Stimulated activated CD8-positive, alpha-beta memory T cell treated with anti-CD3 and anti-CD28 coated beads, Interleukin-12 subunit alpha, Interleukin-12 subunit beta, amount 100 ng/mL, for 4 hours (primary cell): ENCODE measurements around the gene TENM4.

ENCODE experiments used
- DNase-seq: peaks from one replicate; pipeline ENCODE4 v3.0.0-alpha.2; 2020; ENCODE audit warnings: low read depth

Gene TENM4

GRCh38 chr11:79388201-79388600 is 52.6 kb downstream of the TENM4 start:
- DNase-seq = no peak

GRCh38 chr11:79383874-79384273 is 57.0 kb downstream of the TENM4 start:
- DNase-seq = no peak

- DNase-seq = no peak
These were observed 58.4 kb downstream of the TENM4 start for GRCh38 chr11:79382301-79383050.

- no peak for DNase-seq
These were observed 59.8 kb downstream of the TENM4 start for GRCh38 chr11:79381036-79381435.

DNA sequence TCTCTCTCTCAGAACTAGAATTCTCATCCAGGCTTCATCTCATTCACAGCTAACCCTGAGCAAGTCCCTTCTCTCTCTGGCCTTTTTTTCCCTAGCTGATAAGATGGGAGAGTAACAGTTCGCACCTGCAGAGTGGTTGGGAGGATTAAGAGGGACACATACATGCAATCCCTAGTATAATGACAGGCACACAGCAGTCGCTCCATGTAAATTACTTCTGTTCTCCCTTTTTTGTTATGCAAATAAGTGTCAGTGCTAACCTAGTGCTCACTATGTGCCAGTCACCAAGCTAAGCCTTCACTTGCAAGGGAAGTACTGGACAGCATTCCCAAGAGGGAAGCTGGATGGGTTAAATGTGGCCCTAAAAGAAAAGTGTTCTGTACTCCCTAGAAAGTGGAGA is 63.4 kb downstream of the TENM4 start:
- DNase-seq = no peak

DNA sequence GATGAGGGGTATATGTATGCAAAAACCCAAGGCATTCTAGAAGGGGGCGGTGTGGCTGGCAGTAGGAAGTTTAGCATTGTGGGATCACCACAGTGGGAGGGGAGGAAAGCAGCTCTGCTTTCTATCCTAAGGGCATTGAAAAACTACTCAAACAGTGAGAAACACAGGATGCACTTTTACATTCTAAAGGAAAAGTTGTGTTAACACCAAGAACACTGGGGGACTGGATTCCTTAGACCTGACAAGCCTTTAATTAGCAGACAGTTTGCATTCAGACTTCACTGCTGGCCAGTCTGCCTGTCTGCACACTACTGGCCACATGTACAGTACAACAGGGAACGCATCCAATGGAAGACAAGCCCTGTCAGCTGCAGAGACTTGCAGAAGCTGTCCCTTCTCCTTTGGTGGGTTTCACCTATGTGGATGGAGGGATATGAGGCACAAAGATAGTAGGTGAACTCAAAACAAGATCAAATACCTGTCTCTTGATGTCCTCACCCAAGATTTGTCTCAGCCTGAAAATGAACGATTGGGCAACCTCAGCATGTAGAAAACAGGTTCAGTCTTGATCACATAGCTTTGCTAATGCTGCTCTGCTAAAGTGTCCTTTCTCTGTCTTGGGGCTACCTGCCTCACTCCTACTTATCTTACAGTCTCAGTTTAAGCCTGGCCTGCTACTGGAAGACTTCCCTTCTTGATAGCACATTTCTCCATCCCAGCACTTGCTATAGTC is 64.8 kb downstream of the TENM4 start:
- DNase-seq = no peak

- DNase-seq = no peak
These were observed 66.1 kb downstream of the TENM4 start for GRCh38 chr11:79374727-79375126.

- DNase-seq = no peak
These were observed 69.1 kb downstream of the TENM4 start for GRCh38 chr11:79371724-79372123.

GRCh38 chr11:79371152-79371551 is 69.7 kb downstream of the TENM4 start:
- DNase-seq = no peak

- DNase-seq = no peak
These were observed 71.8 kb downstream of the TENM4 start for GRCh38 chr11:79369055-79369454.

DNA sequence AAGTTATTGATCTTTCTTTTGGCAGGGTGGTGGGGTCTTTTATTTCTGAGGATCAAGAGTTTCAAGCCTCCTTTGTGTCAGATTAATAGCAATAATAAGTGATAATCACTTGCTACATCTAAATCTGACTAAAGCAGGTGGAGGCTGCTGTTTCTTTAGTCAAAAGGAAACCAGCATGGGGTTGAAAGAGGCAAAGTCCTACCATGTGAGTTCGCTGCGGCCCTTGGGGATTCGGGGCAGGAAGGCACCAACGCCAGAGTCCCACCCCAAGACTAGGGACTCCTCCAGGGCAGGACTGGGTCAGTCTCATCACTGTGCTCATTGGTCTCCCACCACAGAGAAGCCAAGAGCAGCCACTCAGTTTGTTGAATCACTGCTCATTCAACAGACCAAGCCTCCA is 73.0 kb downstream of the TENM4 start:
- no peak for DNase-seq

DNA sequence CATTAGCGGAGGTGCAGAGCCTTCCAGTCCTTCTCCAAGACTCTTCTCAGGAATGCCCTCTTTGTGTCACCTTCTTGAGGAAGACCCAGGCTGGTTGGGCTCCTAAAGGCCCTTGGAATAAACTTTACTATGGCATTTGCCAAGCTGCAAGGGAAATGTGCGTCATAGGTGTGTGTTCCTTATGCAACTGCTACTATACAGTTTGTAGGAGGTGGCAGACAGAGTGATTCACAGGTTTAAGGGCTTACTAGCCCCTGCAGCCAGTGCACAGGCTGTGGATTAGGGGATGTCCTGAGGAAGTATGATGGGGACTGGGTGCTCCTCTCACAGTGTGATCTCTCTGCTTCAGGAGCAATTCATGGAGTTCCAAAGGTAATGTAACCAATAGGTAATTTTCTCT is 74.6 kb downstream of the TENM4 start:
- DNase-seq = no peak

GRCh38 chr11:79363861-79364378 is 76.9 kb downstream of the TENM4 start:
- no peak for DNase-seq

- no peak for DNase-seq
These were observed 77.6 kb downstream of the TENM4 start for GRCh38 chr11:79363256-79363655.

DNA sequence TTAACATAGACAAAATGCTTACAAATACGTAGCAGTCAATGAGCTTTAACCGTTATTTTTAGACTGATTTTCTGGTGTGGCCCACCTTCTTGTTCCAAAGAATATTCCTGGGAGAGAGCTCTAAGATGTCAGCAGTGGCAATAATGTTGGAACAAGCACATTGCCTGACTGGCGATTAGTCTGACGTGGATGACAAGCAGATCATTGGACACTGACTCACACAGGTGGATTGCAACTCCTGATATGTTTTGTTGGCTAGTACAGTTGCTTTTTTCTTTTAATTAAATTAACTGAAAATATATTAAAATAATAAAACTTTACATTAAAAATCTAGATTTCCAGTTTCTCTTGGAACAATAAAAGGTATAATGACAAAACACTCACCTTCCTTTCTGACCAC is 78.0 kb downstream of the TENM4 start:
- DNase-seq = no peak

DNA sequence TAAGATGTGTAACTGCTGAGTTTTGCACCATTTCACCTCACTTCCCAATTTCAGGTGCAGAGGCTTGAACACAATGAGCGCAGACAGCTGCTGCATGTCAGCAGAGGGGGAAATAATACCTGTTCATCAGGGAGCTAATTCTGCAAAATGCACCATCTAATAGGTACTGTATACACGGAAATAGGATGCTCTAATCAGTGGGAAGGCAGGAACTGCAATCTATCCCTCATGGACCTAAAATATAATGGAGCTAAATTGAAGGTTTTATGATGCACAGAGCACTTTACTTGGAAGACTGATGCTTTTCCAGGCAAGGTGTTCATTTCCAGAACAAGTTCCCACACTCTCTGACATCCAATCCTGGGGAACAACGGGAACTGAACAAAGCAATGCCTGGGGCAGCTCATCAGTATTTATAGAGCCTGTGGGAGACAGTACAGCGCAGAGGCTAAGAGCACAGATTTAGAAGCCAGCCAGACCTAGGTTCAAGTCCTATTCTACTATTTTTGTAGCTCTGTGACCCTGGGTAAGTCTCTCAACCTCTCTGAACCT is 78.5 kb downstream of the TENM4 start:
- no peak for DNase-seq

DNA sequence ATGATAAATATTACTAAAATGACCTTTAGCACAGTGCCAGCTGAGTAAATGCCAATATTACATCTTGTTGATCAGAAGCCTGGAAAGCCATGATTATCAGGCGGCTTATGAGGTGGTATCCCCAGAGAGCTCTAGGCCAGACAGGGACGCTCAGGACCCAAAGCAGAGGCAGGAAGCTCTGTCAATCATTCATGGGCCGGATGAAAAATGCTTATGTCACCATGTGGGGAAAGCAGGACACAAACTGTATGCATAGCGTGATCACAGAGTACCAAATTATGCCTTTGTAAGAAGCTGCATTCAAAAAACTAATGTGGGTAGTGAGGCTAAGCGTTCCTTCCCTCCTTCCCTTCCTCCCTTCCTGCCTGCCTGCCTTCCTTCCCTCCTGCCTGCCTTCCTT is 82.6 kb downstream of the TENM4 start:
- DNase-seq = no peak

DNA sequence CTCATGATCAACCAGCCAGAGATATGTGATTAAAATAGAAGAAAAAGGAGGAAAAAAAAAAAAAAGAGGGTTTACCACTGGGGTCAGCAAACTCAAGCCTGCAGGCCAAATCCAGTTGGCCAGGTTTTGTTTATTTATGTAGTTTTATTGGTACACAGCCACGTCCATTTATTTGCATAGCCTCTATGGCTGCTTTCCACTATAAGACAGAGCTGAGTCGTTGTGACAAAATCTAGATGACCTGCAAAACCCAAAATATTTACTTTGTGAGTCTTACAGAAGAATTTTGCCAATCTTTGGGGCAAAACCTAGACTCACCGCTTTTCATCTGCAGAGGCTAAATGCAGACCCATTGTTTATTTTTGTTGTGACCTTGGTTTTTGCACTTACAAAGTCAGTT is 87.1 kb downstream of the TENM4 start:
- DNase-seq = no peak

DNA sequence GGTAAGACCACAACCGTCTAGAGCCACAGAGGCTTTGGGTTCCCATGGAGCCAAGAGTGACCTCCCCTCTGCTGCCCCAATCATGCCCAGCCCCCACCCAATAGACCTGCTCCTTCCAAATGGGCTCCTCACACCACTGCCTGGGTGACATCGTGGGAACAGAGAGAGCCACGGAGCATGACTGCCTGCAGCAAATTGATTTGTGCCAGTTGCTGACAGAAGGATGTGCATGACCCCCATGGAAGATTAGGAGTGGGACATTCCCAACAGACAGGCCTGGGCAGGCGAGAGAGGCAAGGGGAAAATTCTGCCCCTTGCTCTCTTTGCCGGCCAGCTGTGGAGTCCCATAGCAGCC is 88.5 kb downstream of the TENM4 start:
- DNase-seq = no peak

GRCh38 chr11:79348976-79349682 is 91.7 kb downstream of the TENM4 start:
- DNase-seq = no peak

- no peak for DNase-seq
These were observed 94.8 kb downstream of the TENM4 start for GRCh38 chr11:79346021-79346420.

DNA sequence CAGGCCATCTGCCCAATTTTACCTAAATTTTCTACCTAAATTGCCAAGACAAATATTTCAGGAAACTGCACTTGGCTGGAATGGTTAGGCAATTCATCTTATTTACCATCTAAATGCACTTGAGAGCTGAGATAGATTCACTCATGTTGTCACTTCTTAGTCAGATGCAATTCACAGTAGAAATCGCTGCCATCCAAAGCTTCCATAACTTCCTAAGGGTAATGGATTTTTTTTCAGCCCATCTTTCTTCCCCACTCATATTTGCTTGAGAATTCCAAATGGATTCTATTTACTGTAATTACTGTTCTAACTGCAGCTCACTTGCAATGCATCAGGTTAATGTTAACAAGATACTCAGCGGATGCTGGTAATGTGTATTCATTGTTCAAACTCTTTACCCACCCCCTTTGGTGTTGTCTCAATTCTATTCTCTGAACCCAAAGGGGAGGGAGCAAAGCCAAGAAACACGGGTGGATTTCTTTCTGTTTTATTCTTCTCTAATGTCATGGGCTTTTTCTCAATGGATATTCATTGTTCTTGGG is 96.0 kb downstream of the TENM4 start:
- DNase-seq = no peak
